GM21360 (cell line): Measurements from ENCODE around the gene DAZAP1.

Experiments used
- ATAC-seq: cut with Tn5 transposase; IDR thresholded peaks from one replicate; pipeline ENCODE4 v1.9.1; 2021; ENCODE audit warnings: mild to moderate bottlenecking, moderate library complexity; ENCODE audit not compliant: unreplicated experiment

Gene DAZAP1

DNA sequence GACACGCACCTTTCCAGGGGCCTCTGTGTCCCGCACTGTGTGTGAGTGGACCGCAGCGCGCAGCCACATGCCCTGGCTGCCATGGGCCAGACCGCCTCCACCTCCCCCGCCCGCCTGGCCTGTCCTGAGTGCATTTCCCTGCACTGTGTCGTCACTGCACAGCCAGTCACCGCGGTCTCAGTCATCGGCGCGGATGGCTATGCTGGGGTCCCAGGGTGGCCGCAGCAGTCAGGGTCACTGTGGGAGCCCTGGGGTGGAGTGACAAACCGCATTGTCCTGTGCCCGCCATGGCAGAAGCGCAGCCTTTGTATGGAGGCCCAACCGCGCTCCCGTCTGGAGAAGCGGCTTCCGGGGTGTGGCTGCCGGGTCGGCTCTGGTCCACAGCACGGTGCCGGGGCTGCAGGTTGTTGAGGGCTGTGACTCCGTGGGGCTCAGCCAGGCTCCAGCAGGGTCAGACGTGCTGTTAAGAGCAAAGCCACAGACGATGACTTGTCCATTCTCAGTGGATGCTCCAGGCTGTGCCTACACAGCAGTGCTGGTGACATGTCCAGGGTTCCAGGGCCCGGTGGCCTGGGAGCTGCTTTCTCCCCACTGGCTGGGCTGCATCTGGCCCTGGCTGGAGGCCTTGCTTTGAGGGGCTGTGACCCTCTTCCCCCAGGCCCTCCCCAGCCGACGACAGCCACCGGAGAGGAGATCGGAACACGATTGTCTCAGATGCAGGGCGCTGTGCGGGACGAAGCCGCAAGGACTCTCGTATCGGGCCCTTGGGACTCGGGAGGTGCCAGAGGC lies 30.0 kb upstream of the DAZAP1 start:
- no peak for ATAC-seq

DNA sequence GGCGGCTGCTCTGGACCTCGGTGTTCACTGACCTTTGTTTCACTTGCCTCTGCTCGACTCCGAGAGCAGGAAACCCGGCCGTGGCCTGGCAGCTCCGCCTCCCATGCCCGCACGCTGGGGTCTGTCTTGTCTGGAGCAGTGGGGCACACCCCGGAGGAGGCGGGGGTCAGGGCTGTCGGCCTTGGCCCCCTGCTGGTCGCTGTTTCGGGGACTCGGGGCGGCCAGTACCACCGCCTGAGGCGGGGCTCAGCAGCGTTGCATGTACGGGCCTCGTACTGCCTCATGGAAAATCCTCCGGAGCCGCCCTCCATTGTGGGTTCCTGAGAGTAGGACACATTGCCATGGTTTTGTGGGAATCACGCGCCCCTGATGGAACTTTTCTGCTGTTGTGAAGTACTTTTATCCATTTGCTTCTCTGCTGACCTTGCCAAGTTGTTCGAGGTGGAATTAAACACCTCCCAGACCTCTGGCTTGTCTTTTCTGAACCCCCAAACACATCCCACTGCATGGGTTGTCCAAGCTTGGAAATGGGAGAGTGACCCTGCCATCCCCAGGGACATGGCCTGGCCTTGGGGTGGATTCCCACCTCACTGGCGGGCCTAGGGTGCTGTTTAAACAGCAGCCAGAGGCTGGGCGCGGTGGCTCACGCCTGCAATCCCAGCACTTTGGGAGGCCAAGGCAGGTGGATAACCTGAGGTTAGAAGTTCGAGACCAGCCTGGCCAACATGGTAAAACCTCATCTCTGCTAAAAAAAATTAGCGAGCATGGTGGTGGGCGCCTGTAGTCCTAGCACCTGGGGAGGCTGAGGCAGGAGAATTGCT lies 29.2 kb upstream of the DAZAP1 start:
- ATAC-seq, result no peak

DNA sequence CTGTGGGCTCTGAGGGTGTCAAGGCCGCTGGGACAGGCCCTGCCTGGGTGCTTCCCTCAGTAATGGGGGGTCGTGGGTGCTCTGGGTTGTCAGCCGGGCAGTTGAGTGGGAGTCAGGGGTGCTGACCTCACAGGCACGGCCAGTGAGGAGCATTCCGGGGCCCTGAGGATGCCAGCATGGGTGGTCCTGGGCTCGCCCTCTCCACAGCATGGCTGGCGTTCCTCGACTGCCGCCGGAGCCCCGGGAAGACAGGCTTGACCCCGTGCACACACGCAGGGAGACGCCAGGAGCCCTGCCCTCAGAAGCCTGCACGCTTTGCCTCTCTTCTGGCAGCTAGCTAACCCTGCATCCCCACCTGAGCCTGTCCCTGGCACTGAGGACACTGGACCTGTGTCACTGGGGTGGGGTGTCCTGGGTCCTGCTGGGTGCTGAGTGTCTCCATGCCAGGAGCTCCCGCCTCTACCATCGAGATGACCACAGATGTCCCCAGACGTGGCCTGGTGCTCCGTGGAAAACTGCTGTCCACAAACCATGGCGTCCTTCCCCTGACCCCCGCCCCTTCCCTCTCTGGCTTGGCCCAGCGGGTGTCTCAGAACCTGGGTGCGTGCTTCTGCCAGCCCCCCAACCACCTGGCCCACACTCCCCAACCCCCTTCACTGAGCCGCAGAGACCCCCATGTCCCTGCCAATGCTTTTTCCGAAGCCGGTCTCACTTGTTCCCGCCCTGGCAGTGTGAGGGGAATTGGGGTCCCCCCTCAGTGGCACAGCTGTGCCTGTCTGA lies 28.1 kb upstream of the DAZAP1 start:
- no peak for ATAC-seq

DNA sequence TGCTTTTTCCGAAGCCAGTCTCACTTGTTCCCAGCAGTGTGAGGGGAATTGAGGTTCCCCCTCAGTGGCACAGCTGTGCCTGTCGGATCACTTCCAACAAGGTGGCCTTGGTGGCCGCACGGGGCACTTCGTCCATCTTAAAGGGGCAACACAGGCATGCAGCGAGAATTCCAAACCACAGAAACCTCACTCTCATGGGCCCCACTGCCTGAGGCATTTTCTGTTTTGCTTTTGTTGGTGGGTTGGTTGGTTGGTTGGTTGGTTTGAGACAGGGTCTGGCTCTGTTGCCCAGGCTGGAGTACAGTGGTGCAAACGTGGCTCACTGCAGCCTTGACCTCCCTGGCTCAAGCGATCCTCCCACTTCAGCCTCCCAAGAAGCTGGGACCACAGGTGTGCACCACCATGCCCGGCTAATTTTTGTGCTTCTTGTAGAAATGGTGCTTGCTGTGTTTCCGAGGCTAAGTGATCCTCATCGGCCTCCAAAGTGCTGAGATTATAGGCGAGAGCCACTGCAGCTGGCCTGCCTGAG lies 27.4 kb upstream of the DAZAP1 start:
- no peak for ATAC-seq

DNA sequence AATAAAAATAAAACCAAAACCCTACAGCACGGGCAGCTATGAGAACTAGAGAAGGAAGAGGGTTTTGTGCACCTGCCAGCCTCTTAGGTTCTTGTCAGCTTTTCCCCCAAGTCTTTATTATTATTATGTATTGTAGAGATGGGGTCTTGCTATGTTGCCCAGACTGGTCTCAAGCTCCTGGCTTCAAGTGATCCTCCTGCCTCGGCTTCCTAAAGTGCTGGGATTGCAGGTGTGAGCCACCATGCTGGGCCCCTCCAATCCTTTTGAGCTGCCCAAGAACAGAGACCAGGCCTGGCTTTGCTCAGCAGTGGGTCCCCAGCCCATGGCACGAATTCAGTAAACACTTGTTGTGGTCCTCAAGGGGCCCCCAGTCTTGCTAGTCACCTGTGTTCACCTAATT lies 25.1 kb upstream of the DAZAP1 start:
- ATAC-seq, result no peak

DNA sequence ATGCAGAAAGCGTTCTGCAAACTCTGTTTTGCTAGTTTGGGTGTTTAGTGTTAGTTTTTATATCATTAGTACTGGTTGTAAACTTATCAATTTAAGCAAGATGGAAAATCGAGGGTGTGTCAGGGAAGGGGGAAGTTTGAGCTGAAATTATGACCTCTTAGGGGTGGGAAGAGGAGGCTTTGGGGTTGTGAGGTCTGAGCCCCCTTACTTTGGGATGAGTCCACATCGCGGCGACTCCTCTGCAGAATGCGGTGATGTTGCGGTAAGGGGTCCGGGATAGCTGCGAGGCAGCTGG lies 24.4 kb upstream of the DAZAP1 start:
- no peak for ATAC-seq

DNA sequence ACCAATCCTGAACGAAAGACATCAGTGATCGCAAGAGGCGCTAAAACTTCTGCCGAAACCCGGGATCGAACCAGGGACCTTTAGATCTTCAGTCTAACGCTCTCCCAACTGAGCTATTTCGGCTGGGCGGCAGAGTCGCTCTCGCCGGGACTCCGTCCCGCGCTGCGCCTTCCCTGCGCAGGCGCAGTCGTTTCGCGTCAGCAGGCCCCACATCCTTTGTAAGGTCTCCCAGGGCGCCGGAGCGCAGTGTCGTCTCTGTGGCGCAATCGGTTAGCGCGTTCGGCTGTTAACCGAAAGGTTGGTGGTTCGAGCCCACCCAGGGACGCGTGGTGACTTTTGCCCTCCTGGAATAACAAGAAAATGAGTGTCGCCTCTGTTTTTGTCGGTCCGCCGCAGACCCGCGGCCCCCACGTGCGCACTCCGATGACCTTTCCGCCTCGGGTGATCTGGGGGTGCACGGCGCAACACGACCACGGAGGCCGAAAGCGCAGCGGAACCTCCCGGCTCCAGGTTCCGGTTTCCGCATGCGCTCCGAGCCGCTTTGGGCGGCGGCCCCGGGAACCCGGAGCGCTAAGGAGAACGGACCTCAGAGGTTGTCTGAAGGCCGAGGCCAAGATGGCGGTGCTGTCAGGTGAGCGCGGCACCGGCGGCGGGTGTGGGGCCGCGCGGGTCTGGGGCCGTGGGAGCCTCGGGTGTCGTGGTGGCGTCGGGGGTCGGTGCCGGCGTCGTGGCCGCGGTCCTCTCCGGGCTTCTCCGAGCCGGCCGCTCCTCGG lies 23.9 kb upstream of the DAZAP1 start, which contains the start of gene NDUFS7:
TSS of gene NDUFS7 (plus strand) at position 596 of the 773 bp plus-strand sequence. CDS start at position 616, 20 bp downstream.
- ATAC-seq, result peak; percentile 62

DNA sequence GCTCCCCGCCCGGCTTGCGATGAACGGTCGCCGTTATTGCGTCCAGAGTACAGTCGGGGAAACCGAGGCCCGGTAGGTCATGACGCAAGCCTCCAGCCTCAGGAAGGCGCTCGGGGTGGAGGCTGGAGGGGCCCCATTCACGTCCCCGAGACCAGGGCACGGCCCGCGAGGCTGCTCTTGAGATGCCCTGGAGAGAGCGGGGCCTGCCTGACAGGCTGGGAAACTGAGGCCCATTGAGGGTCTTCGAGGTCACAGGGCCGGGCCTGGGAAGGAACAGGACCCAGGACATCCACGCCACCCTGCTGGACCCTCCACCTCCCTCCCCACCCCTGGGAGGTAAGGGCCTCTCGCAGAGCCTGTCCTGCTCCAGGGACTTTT lies 23.3 kb upstream of the DAZAP1 start:
- ATAC-seq, result no peak

DNA sequence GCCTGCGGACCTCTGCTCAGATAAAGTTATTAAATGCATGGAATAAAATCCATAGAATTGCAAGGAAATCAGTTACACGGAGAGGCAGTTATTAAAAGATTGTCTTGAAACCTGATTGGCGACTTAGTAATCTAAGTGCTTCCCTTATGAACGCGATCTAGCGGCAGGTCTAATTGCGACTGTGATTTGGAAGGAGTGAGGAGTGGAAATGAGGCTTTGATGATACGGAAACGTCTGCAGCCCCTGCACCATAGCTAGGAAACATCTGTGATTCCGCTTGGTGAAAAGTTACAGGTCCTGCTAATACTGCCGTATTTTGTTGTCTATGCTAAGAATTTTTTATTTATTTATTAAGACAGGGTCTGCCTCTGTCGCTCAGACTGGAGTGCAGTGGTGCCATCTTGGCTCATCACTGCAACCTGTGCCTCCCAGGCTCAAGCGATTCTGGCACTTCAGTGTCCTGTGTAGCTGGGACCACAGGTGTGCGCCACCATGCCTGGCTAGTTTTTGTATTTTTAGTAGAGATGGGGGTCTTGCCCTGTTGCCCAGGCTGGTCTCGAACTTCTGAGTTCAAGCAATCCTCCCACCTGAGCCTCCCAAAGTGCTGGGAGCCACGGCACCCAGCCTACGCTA lies 22.8 kb upstream of the DAZAP1 start:
- no peak for ATAC-seq

DNA sequence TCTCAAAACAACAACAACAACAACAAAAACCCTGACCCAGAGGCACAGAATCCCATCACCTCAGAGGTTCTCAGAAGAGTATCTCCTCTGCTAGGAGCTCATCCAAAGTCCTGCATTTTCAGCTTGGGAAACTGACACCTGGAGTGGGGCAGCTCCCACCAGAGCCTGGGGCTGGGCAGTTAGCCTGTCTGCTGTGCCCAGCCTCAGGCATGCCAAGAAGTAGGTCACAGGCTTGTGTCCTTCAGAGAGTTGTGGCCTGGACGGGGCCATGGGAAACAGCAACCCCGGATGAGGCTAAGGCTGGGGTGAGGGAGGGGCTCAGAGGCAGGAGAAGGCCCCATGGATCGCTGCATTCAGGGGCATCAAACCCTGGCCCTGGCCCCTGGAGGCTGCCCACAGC lies 21.6 kb upstream of the DAZAP1 start:
- ATAC-seq, result no peak

DNA sequence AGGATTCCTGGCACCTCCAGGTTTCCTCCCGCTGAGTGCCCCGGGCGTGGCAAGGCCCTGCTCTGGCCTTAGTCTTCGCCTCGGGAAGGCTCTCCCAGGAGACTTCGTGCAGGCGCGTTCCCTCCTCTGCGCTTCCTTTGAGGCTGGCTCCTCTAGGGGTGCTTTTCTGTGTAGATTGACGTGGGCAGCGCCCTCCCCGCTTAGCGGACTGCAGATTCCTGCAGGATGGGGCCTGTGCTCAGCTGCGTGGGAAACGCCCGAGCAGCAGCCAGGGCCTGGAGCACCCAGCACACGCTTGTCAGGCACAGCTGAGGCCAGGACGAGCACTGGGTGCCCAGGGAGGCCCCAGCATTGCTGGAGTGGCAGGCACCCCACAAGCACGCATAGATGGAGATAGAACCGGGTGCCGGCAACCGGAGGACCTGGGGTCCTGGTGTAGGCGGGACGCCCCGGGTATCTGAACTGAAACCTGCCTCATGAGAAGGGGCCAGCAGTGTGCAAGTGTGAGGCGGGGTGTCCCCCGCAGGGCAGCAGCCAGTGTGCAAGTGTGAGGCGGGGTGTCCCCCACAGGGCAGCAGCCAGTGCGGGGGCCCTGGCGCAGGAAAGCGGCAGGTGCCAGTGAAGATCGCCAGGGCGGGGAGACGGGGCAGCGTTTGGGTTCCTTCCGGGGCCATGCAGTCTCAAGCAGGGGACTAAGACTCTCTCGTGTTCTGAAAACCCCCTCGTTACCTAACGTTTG lies 20.3 kb upstream of the DAZAP1 start:
- ATAC-seq, result no peak

DNA sequence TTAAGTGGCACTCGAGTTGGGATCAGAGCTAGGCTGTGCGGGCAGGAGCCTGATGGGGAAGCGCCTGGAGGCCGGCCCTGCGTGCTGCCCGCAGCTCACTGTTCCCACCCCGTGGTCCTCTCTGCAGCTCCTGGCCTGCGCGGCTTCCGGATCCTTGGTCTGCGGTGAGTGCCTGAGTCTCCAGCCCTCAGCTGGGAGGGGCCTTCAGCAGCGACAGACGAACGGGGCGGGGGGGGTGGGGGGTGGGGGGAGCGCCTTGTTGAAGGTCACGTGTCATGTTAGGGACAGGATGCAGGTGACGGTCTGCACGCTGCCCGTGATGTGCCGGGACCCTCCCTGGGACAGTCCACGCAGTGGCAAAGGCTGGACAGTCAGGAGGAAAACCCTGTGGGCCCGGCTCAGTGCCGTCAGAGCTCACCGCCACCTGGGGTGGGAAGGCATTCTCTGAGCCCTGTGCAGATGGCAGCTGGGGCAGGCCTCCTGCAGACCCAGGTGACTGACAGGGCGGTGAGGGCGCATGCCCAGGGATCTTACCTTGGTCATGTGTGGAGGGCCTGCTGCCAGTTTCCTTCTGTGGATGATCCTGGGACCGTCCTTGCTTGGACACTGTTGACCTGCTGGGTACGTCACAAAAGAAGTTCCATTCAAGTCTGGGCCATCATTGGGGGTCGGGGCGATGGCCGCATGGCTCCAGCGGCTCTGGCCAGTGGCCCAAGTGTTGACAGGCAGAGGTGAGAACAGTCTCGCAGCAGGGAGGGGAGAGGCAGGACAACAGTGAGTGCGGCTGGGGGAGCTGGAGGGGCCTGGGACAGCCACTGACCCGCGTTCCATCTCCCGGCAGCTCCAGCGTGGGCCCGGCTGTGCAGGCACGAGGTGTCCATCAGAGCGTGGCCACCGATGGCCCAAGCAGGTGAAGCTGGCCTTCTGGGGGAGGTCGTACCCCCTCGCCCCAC lies 19.4 kb upstream of the DAZAP1 start:
- no peak for ATAC-seq

DNA sequence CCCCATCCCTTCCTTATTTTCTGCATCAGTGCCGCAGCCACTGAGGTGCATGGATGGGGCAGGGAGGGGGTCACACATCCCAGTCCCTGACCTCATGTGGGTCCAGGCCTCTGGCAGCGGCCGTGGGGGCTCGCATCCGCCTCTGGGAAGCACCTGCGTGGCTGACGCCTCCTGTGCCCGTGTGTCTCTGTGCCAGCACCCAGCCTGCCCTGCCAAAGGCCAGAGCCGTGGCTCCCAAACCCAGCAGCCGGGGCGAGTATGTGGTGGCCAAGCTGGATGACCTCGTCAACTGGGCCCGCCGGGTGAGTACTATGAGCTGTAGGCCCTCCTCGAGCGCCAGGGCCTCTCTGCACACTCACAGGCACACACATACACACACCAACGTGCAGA lies 18.8 kb upstream of the DAZAP1 start:
- no peak for ATAC-seq

DNA sequence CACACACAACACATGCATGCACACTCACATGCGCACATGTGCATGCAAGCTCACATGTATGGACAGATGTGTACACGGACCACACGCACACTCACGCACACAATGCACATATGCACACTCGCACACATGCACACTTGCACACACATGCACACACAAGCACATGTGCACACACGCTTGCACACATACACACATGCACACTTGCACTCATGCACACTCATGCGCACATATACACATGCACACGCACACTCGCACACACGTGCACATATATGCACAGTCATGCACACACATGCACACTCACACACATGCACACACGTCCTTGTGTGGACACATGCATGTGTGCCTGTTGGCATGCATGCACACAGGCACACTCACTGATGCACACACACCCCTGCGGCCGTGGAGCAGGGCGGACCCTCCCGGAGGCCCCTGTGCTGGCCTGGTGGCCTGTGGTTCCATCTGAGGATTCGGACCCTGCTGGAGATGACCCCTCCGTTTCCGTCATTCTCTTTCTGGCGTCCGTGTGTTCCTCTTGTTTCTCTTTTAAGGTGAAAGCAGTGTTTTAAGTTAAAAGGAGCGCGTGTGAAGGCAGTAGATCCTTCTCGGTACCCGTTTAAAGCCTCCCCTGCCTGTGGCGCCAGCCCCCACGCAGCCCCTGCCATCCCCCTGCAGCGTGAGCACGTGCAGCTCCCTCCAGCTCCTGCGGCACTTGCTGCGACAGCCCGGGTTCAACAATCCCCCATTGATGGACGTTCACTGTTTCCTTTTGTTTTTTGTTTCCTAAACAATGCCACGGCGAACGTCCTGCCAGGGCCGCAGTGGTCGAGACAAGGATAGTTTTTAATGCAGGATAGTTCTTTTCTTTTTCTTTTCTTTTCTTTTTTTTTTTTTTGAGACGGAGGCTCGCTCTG lies 18.1 kb upstream of the DAZAP1 start:
- no peak for ATAC-seq

DNA sequence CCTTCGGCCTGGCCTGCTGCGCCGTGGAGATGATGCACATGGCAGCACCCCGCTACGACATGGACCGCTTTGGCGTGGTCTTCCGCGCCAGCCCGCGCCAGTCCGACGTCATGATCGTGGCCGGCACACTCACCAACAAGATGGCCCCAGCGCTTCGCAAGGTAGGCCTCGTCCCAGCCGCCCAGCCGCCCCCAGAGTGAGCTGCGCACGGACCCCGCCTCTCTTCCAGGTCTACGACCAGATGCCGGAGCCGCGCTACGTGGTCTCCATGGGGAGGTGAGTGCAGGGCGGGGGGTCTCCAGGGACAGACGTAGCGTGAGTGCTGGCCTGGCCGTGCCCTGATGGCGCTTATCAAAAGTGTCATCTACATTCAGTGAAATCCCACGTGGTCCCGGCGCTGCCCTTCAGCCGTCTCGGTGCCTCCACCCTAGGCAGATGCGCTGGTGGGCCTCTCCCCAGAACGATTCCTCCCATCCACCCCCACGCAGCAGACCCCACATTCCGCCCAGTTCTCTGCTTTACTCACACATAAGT lies 16.4 kb upstream of the DAZAP1 start:
- no peak for ATAC-seq

DNA sequence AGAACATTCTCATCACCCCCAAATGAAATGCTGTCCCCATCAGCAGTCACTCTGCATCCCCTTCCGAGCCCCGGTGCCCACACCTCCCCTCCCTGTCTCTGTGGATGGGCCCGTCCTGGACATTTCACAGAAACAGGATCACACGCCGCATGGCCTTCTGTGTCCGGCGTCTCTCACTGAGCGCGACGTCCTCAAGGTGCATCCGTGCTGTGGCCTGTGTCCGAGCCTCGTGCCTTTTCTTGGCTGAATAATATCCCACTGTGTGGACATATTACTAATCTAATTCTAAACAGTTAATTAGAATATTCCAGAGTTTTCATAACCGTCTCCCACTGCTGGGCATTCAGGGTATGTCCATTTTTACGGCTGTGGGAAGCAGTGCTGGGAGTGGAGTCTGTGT lies 15.0 kb upstream of the DAZAP1 start:
- ATAC-seq, result no peak

DNA sequence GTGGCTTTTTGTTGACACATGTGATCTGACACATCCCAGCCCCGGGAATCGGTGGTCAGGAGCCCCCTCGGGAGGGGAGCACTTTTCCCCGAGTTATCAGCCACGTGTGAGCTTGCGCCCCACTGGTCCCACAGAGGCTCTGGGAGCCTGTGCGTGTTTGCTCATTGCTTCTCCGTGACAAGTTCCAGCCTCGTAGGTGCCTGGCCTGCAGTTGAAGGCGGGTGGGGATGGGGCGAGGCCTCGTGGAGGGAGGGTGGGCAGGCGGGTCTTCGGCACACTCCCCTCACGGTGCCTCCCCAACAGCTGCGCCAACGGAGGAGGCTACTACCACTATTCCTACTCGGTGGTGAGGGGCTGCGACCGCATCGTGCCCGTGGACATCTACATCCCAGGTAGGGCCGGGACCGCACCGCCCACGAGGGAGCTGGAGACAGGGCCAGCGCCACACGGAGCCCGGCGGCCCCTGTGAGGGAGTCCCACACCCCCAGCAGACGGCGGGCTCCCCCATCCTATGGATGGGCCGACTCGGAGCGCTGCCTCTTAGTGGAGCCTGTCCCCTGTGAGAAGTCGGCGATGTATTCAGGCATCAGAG lies 14.4 kb upstream of the DAZAP1 start:
- no peak for ATAC-seq
